ENCODE data around the gene SLC7A5. TPM values are rescaled to one million over a fixed set of nuclear protein-coding genes. Genes with fewer than 3 reads are reported as not detected.
"Not testable (repeated sequence)": the region's sequence is repeated elsewhere in the genome, so short reads cannot be mapped to it uniquely, and the experiment has no call there.

The SLC7A5 gene
- polyA plus RNA-seq, 1 donor from 2014 or later, result 6.9 TPM

GRCh38 chr16:87829622-87829980, 39.7 kb downstream of the SLC7A5 start:
- H3K4me1 Mint-ChIP-seq, result peaks cover 4 to 11% (median 6%) of the 10 kb centered on the region in 3 donors
- no peaks in the 10 kb centered on the region for H3K27me3 Mint-ChIP-seq
- no peaks in the 10 kb centered on the region for H3K9me3 Mint-ChIP-seq
- H3K36me3 Mint-ChIP-seq, result no peaks in the 10 kb centered on the region
- peak overlapping the region in 2 of 3 donors; percentile 50 to 60 for H3K27ac Mint-ChIP-seq
- H3K4me3 Mint-ChIP-seq, result no peak overlapping the region

- Mint-ChIP-seq H3K27me3 (no peaks in the 10 kb centered on the region), H3K4me3 (no peak overlapping the region), H3K9me3 (no peaks in the 10 kb centered on the region), H3K27ac (peak overlapping the region in 1 of 3 donors; percentile 89), H3K36me3 (no peaks in the 10 kb centered on the region), H3K4me1 (peaks cover 4 to 11% (median 6%) of the 10 kb centered on the region in 3 donors)
These were observed 40.2 kb downstream of the SLC7A5 start for GRCh38 chr16:87828907-87829621.

- Mint-ChIP-seq H3K36me3 (no peaks in the 10 kb centered on the region), H3K4me1 (peaks cover 4 to 11% (median 6%) of the 10 kb centered on the region in 3 donors), H3K9me3 (no peaks in the 10 kb centered on the region), H3K4me3 (peak overlapping the region in 1 of 4 donors; percentile 8), H3K27me3 (no peaks in the 10 kb centered on the region), H3K27ac (peak overlapping the region in 2 of 3 donors; percentile 42 to 89)
These were observed 41.0 kb downstream of the SLC7A5 start for GRCh38 chr16:87828071-87828906.

- not testable (repeated sequence) for H3K4me3 Mint-ChIP-seq, H3K27me3 Mint-ChIP-seq, H3K9me3 Mint-ChIP-seq, H3K4me1 Mint-ChIP-seq, H3K36me3 Mint-ChIP-seq
- H3K27ac Mint-ChIP-seq, result peak overlapping the region in 1 of 3 donors; percentile 87
These were observed 41.8 kb downstream of the SLC7A5 start for GRCh38 chr16:87827588-87827915.

GRCh38 chr16:87826798-87827587, 42.3 kb downstream of the SLC7A5 start:
- H3K27ac Mint-ChIP-seq, result no peak overlapping the region
- H3K4me1 Mint-ChIP-seq, result peaks cover 0 to 4% (median 3%) of the 10 kb centered on the region in 3 donors
- H3K9me3 Mint-ChIP-seq, result no peaks in the 10 kb centered on the region
- no peak overlapping the region for H3K4me3 Mint-ChIP-seq
- no peaks in the 10 kb centered on the region for H3K36me3 Mint-ChIP-seq
- H3K27me3 Mint-ChIP-seq, result no peaks in the 10 kb centered on the region

- H3K4me3 Mint-ChIP-seq, H3K4me1 Mint-ChIP-seq, H3K27me3 Mint-ChIP-seq, H3K9me3 Mint-ChIP-seq, H3K36me3 Mint-ChIP-seq, H3K27ac Mint-ChIP-seq: not testable (repeated sequence)
These were observed 42.9 kb downstream of the SLC7A5 start for GRCh38 chr16:87826407-87826797.

- not testable (repeated sequence) for H3K4me3 Mint-ChIP-seq, H3K27me3 Mint-ChIP-seq, H3K27ac Mint-ChIP-seq, H3K9me3 Mint-ChIP-seq, H3K4me1 Mint-ChIP-seq, H3K36me3 Mint-ChIP-seq
These were observed 43.5 kb downstream of the SLC7A5 start for GRCh38 chr16:87825842-87826120.

- no peak overlapping the region for H3K27ac Mint-ChIP-seq
- peaks cover 0 to 7% (median 2%) of the 10 kb centered on the region in 3 donors for H3K4me1 Mint-ChIP-seq
- no peaks in the 10 kb centered on the region for H3K27me3 Mint-ChIP-seq
- no peaks in the 10 kb centered on the region for H3K9me3 Mint-ChIP-seq
- H3K36me3 Mint-ChIP-seq, result no peaks in the 10 kb centered on the region
- H3K4me3 Mint-ChIP-seq, result no peak overlapping the region
These were observed 44.1 kb downstream of the SLC7A5 start for GRCh38 chr16:87824991-87825841.

- Mint-ChIP-seq H3K9me3 (no peaks in the 10 kb centered on the region), H3K4me3 (no peak overlapping the region), H3K27me3 (no peaks in the 10 kb centered on the region), H3K36me3 (no peaks in the 10 kb centered on the region), H3K27ac (peak overlapping the region in 1 of 3 donors; percentile 47), H3K4me1 (peaks cover 0 to 6% (median 1%) of the 10 kb centered on the region in 3 donors)
These were observed 45.0 kb downstream of the SLC7A5 start for GRCh38 chr16:87824016-87824990.

- H3K27ac Mint-ChIP-seq, result peak overlapping the region in 1 of 3 donors; percentile 47
- H3K27me3 Mint-ChIP-seq, result no peaks in the 10 kb centered on the region
- H3K36me3 Mint-ChIP-seq, result peaks cover 2% of the 10 kb centered on the region
- H3K9me3 Mint-ChIP-seq, result no peaks in the 10 kb centered on the region
- H3K4me1 Mint-ChIP-seq, result peaks cover 0 to 4% (median 1%) of the 10 kb centered on the region in 3 donors
- H3K4me3 Mint-ChIP-seq, result no peak overlapping the region
These were observed 46.0 kb downstream of the SLC7A5 start for GRCh38 chr16:87823181-87823929.

- Mint-ChIP-seq H3K4me1 (peaks cover 0 to 4% (median 0%) of the 10 kb centered on the region in 3 donors), H3K27me3 (no peaks in the 10 kb centered on the region), H3K9me3 (peaks cover 0 to under 1% (median 0%) of the 10 kb centered on the region in 3 donors), H3K4me3 (no peak overlapping the region), H3K27ac (peak overlapping the region in 2 of 3 donors; percentile 23 to 34), H3K36me3 (peaks cover 2% of the 10 kb centered on the region)
These were observed 47.0 kb downstream of the SLC7A5 start for GRCh38 chr16:87822108-87822970.

GRCh38 chr16:87821376-87822107, 47.8 kb downstream of the SLC7A5 start:
- peaks cover 0 to 4% (median 0%) of the 10 kb centered on the region in 3 donors for H3K4me1 Mint-ChIP-seq
- peaks cover 0 to 3% (median 0%) of the 10 kb centered on the region in 3 donors for H3K9me3 Mint-ChIP-seq
- no peaks in the 10 kb centered on the region for H3K27me3 Mint-ChIP-seq
- H3K4me3 Mint-ChIP-seq, result no peak overlapping the region
- H3K36me3 Mint-ChIP-seq, result peaks cover 2% of the 10 kb centered on the region
- H3K27ac Mint-ChIP-seq, result peak overlapping the region in 1 of 3 donors; percentile 53

All from IgD-negative memory B cell (primary cell).